Neural cell (in vitro differentiated cells): Measurements from ENCODE around the gene SIRT3. TPM values are rescaled to one million over a fixed set of nuclear protein-coding genes. Genes with fewer than 3 reads are reported as not detected.
"Not testable (repeated sequence)": the region's sequence is repeated elsewhere in the genome, so short reads cannot be mapped to it uniquely, and the experiment has no call there.

Experiments used
- H2AFZ ChIP-seq: fragments of 200-600, 300-800 bp; sonication (generic), shearing (Covaris generic); 2 replicates; pipeline ENCODE4 v1.6.0; 2014; ENCODE audit warnings: low read depth, mild to moderate bottlenecking, antibody characterized with exemption, low read length, moderate library complexity
- H3F3A ChIP-seq: fragments of 200-600 bp; shearing (Covaris generic); 2 replicates; pipeline ENCODE4 v1.6.1; 2016; ENCODE audit warnings: mild to moderate bottlenecking, moderate library complexity, mixed read lengths, antibody characterized with exemption, low read length; ENCODE audit not compliant: insufficient read depth, poor library complexity, severe bottlenecking
- H3K27ac ChIP-seq: fragments of 200-600, 300-800 bp; sonication (generic), shearing (Covaris generic); 2 replicates; pipeline ENCODE4 v1.5.1; 2014; ENCODE audit warnings: mild to moderate bottlenecking, low read length, moderate library complexity
- H3K27me3 ChIP-seq: fragments of 300-800, 200-600 bp; sonication (generic), shearing (Covaris generic); 2 replicates; pipeline ENCODE4 v1.6.0; 2014; ENCODE audit warnings: mild to moderate bottlenecking, low read depth, low read length, moderate library complexity; ENCODE audit not compliant: insufficient read depth
- H3K36me3 ChIP-seq: fragments of 300-800, 200-600 bp; sonication (generic), shearing (Covaris generic); 2 replicates; pipeline ENCODE4 v1.5.1; 2014; ENCODE audit warnings: mild to moderate bottlenecking, antibody characterized with exemption, low read length, moderate library complexity; ENCODE audit not compliant: insufficient read depth
- H3K4me2 ChIP-seq: fragments of 300-800, 200-600 bp; sonication (generic), shearing (Covaris generic); 2 replicates; pipeline ENCODE4 v1.6.0; 2014; ENCODE audit warnings: mild to moderate bottlenecking, low read length
- H3K4me3 ChIP-seq: fragments of 300-800, 200-600 bp; sonication (generic), shearing (Covaris generic); 2 replicates; pipeline ENCODE4 v1.5.1; 2014; ENCODE audit warnings: mild to moderate bottlenecking, low read length, moderate library complexity
- H3K79me2 ChIP-seq: fragments of 200-600 bp; shearing (Covaris generic); replicated peaks from 2 replicates; pipeline ENCODE4 v1.6.0; 2014; ENCODE audit warnings: mild to moderate bottlenecking, low read length, moderate library complexity; ENCODE audit not compliant: insufficient read depth
- H3K9ac ChIP-seq: fragments of 300-800, 200-600 bp; sonication (generic), shearing (Covaris generic); 2 replicates; pipeline ENCODE4 v1.6.1; 2016; ENCODE audit warnings: mild to moderate bottlenecking, low read length, mixed read lengths
- H3K9me2 ChIP-seq: fragments of 200-600 bp; shearing (Covaris generic); 2 replicates; pipeline ENCODE4 v1.6.1; 2016; ENCODE audit warnings: mild to moderate bottlenecking, low read length, mixed read lengths; ENCODE audit not compliant: insufficient read depth
- H3K9me3 ChIP-seq: fragments of 200-600, 300-800 bp; sonication (generic), shearing (Covaris generic); 2 replicates; pipeline ENCODE4 v1.6.1; 2016; ENCODE audit warnings: mild to moderate bottlenecking, mixed run types, low read length, moderate library complexity, mixed read lengths
- H4K20me1 ChIP-seq: fragments of 200-600 bp; shearing (Covaris generic); 2 replicates; pipeline ENCODE4 v1.6.1; 2016; ENCODE audit warnings: mild to moderate bottlenecking, mixed run types; ENCODE audit not compliant: insufficient read depth
- RAD21 ChIP-seq: fragments of 450-650 bp; conservative IDR thresholded peaks from 2 replicates; pipeline ENCODE4 v1.6.1; 2014; ENCODE audit warnings: antibody characterized with exemption, mild to moderate bottlenecking, moderate library complexity
- SMC3 ChIP-seq: fragments of 450-650 bp; conservative IDR thresholded peaks from 2 replicates; pipeline ENCODE4 v1.6.1; 2014; ENCODE audit warnings: antibody characterized with exemption, mild to moderate bottlenecking, moderate library complexity; ENCODE audit not compliant: poor library complexity
- polyA plus RNA-seq: library from polyadenylated mRNA; depleted of rRNA; stranded (reverse); fragments of >200 nt; gene quantifications from 2 replicates; pipeline ENCODE4 v1.2.3, GENCODE V29; 2014
- TF ChIP-seq, protein P1 (sequence below): fragments of 450-650 bp; IDR thresholded peaks from 2 replicates; pipeline ENCODE4 v1.5.1; 2014; ENCODE audit warnings: antibody characterized with exemption, mild to moderate bottlenecking, moderate library complexity; ENCODE audit not compliant: poor library complexity, severe bottlenecking

Gene SIRT3
- polyA plus RNA-seq, 1 donor from 2014 or later, result 32.9 TPM

DNA sequence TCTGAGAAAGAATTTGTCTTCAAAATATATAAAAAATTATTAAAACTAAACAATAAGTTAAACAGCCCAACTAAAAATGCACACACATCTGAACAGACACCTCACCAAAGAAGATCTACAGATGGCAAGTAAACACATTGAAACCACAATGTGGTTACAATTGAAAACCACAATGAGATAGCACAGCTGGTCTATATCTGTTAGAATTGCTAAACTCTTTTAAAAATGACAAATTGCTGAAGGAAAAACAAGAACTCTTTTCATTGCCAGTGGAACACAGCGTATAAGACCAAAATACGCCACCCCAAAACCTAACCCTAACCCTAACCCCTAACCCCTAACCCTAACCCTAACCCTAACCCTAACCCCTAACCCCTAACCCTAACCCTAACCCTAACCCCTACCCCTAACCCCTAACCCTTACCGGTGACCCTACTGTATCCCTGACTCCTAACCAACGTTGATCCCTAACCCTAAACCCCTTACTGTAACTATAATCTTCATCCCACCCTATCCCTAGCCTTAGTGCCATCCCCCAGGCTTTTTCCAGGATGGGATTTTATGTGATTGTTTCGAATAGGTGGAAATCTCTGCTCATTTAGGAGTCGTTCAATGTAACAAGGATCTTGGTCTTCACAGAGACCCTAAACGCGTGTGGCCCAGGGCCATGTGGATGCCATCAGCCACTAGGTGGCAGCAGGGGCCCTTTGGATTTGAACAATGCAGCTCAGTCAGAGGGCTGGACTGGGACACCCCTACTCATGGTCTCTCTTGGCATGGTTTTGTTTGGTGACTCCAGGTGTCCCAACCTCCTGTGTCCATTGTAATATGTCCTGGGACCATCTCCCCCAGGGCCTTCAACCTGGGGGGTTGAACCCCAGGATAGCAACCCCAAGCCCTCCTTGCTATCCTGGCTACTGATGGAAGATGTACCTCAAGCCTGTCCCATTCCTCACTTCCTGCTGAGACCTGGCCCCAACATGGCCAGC is 44.4 kb downstream of the SIRT3 start:
- H3K27me3 ChIP-seq, H4K20me1 ChIP-seq, H3F3A ChIP-seq, H3K4me2 ChIP-seq, H2AFZ ChIP-seq, H3K36me3 ChIP-seq, H3K9ac ChIP-seq, H3K4me3 ChIP-seq, H3K27ac ChIP-seq, H3K9me3 ChIP-seq, H3K9me2 ChIP-seq, H3K79me2 ChIP-seq: not testable (repeated sequence)
- TF ChIP-seq RAD21 (peak; percentile 53), SMC3 (peak; percentile 54)
- TF ChIP-seq, protein P1, sequence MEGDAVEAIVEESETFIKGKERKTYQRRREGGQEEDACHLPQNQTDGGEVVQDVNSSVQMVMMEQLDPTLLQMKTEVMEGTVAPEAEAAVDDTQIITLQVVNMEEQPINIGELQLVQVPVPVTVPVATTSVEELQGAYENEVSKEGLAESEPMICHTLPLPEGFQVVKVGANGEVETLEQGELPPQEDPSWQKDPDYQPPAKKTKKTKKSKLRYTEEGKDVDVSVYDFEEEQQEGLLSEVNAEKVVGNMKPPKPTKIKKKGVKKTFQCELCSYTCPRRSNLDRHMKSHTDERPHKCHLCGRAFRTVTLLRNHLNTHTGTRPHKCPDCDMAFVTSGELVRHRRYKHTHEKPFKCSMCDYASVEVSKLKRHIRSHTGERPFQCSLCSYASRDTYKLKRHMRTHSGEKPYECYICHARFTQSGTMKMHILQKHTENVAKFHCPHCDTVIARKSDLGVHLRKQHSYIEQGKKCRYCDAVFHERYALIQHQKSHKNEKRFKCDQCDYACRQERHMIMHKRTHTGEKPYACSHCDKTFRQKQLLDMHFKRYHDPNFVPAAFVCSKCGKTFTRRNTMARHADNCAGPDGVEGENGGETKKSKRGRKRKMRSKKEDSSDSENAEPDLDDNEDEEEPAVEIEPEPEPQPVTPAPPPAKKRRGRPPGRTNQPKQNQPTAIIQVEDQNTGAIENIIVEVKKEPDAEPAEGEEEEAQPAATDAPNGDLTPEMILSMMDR, result peak; percentile 58

DNA sequence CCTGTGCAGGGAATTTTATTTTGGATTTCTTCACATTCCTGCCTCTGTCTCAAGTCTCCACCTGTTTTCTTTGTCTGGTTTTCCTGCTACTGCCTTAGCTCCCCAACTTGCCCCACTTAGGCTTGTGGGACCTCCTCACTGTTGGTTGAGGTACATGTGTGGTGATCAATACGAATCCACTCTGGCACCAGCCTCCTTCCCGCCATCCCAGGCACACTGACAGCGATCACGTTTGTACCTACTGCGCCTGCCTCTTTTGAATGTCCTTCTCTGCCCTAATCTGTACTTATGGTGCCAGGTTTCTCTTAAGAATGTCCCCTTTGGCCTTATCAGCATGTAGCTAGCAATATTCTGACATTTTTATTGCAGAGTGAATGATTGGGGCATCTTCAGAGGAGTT is 45.6 kb downstream of the SIRT3 start:
- H3K27me3 ChIP-seq, H3K4me2 ChIP-seq, H3K9ac ChIP-seq, H3K4me3 ChIP-seq, H2AFZ ChIP-seq, H3K36me3 ChIP-seq, H3K9me3 ChIP-seq, H3F3A ChIP-seq, H3K79me2 ChIP-seq, H4K20me1 ChIP-seq, H3K9me2 ChIP-seq, H3K27ac ChIP-seq: not testable (repeated sequence)

DNA sequence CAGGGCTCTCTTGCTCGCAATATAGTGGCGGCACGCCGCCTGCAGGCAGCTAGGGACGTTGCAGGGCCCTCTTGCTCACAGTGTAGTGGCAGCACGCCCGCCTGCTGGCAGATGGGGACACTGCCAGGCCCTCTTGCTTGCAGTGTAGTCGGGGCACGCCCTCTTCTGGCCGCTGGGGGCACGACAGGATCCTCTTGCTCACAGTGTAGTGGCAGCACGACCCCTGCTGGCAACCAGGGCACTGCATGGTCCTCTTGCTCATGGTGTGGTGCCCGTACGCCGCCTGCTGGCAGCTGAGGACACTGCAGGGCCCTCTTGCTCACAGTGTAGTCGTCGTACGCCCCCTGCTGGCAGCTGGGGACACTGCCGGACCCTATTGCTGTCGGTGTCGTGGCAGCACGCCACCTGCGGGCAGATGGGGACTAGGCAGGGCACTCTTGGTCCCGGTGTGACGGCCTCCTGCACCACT is 46.3 kb downstream of the SIRT3 start:
- not testable (repeated sequence) for H3K4me3 ChIP-seq, H3K27me3 ChIP-seq, H3K9me3 ChIP-seq, H3K79me2 ChIP-seq, H3F3A ChIP-seq, H3K9me2 ChIP-seq, H2AFZ ChIP-seq, H4K20me1 ChIP-seq, H3K27ac ChIP-seq, H3K36me3 ChIP-seq, H3K4me2 ChIP-seq, H3K9ac ChIP-seq

DNA sequence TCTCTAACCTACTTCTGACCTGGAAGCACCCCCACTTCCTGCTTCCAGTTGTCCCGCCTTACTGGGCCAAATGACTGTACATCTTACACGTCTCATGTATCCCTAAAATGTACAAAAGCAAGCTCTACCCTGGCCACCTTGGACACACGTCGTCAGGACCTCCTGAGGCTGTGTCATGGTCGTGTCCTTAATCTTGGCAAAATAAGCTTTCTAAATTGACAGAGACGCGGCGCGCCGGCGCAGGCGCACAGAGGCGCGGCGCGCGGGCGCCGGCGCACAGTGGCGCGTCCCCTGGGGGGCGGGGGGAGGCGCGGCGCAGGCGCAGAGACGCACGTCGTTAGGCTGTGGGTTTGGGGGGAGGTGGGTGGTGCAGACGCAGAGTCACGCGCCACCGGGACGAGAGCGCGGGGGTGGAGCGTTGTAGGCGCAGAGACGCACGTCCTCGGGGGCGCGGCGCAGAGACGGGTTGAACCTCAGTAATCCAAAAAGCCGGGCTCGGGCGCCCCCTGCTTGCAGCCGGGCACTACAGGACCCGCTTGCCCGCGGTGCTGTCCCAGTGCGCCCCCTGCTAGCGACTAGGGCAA is 46.9 kb downstream of the SIRT3 start:
- H3K9ac ChIP-seq, H4K20me1 ChIP-seq, H3K36me3 ChIP-seq, H3K4me3 ChIP-seq, H2AFZ ChIP-seq, H3F3A ChIP-seq, H3K9me3 ChIP-seq, H3K27ac ChIP-seq, H3K9me2 ChIP-seq, H3K27me3 ChIP-seq, H3K4me2 ChIP-seq, H3K79me2 ChIP-seq: not testable (repeated sequence)

DNA sequence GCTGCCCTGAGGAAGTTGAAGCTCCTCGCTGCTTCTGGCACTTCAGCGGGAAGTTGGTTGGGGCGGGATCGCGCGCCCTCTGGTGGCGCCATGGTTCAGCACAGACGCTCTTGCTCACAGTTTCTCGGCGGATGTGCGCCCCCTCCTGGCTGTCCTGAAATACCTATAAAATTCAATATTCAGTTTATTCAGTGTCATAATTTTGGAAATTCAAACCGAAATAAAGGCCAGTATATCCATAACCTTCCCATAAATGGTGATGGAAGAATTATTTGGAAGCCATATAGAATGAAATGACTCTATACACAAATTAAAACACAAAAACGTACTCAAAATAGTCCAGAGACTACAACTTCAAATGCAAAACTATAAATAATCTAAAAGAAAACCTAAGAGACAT is 55.9 kb downstream of the SIRT3 start:
- not testable (repeated sequence) for H3K4me3 ChIP-seq, H3K4me2 ChIP-seq, H3F3A ChIP-seq

More for the DNA sequence above, 55.9 kb downstream of the SIRT3 start:
- not testable (repeated sequence) for H3K9me3 ChIP-seq, H3K36me3 ChIP-seq, H3K9me2 ChIP-seq, H3K27ac ChIP-seq, H3K79me2 ChIP-seq, H3K27me3 ChIP-seq, H2AFZ ChIP-seq, H4K20me1 ChIP-seq, H3K9ac ChIP-seq
